ENCODE data around the gene AKAIN1.

Gene AKAIN1

DNA sequence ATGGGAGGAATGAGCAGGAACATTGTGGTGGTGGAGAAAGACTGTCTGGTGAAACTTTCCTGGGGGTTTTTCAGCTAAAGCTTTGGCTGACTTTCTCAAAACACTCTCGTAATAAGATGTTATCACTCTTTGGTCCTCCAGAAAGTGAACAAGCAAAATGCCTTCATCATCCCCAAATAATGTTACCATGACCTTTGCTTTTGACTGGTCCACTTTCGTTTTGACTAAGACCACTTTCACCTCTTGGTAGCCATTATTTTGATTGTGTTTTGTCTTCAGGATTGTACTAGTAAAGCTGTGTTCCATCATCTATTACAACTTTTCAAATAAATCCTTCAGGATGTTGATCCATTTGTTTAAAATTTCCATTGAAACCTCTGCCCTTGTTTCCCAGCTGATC is 103.2 kb downstream of the AKAIN1 start:
- DNase-seq (ENCODE audit: low read depth): no peak

All from GM04504 (cell line).